K562 (cell line): Measurements from ENCODE around the gene PFN3. TPM values are rescaled to one million over a fixed set of nuclear protein-coding genes. Genes with fewer than 3 reads are reported as not detected.

Source experiments
- CBX1 ChIP-seq: sonication (generic); IDR thresholded peaks from 2 replicates; pipeline ENCODE4 v1.6.1; 2016; ENCODE audit warnings: antibody characterized with exemption, low read depth, mild to moderate bottlenecking
- CREB3 ChIP-seq: fragments of 450-650 bp; conservative IDR thresholded peaks from 2 replicates; pipeline ENCODE4 v1.6.1; 2016; ENCODE audit warnings: missing genetic modification characterization, low read depth, mild to moderate bottlenecking, missing compliant biosample characterization, moderate library complexity
- FIP1L1 ChIP-seq: fragments of 200-400 bp; formaldehyde crosslinking; IDR thresholded peaks from 2 replicates; pipeline ENCODE4 v1.6.1; 2018; ENCODE audit warnings: mild to moderate bottlenecking, low read depth, low read length; ENCODE audit not compliant: poor library complexity, severe bottlenecking
- GTF2E2 ChIP-seq: fragments of 200-800 bp; sonication (Bioruptor generic); IDR thresholded peaks from 2 replicates; pipeline ENCODE4 v1.6.1; 2016; ENCODE audit warnings: missing genetic modification characterization, missing compliant biosample characterization
- JUNB ChIP-seq: fragments of 450-650 bp; formaldehyde crosslinking; conservative IDR thresholded peaks from 2 replicates; pipeline ENCODE4 v1.4.0; 2020; ENCODE audit warnings: mild to moderate bottlenecking
- MCM3 ChIP-seq: fragments of 450-650 bp; IDR thresholded peaks from 2 replicates; pipeline ENCODE4 v1.6.1; 2016
- NCOA1 ChIP-seq: fragments of 450-650 bp; IDR thresholded peaks from 2 replicates; pipeline ENCODE4 v1.6.1; 2016; ENCODE audit warnings: low read depth
- NCOR1 ChIP-seq: fragments of 450-650 bp; IDR thresholded peaks from 2 replicates; pipeline ENCODE4 v1.6.1; 2016; ENCODE audit warnings: mild to moderate bottlenecking, moderate library complexity
- NR2C1 ChIP-seq, 2 experiments: fragments of 450-650 bp; IDR thresholded peaks; 2 replicates each; pipeline ENCODE4 v1.6.1; 2017; ENCODE audit warnings: mild to moderate bottlenecking in 2 of 2, antibody characterized with exemption in 1 of 2, inconsistent platforms in 1 of 2, missing compliant biosample characterization in 1 of 2, missing genetic modification characterization in 1 of 2
- PHF8 ChIP-seq: fragments of 200-600 bp; sonication (generic); IDR thresholded peaks from 2 replicates; pipeline ENCODE4 v1.6.1; 2012; ENCODE audit warnings: mixed run types, mild to moderate bottlenecking, inconsistent platforms, low read length, moderate library complexity, borderline replicate concordance
- POLR3G ChIP-seq: IDR thresholded peaks from 2 replicates; pipeline ENCODE4 v1.6.1; 2011; ENCODE audit not compliant: insufficient read length, insufficient replicate concordance; ENCODE audit errors: extremely low read depth
- PRPF4 ChIP-seq: fragments of 200-400 bp; formaldehyde crosslinking; IDR thresholded peaks from one replicate; pipeline ENCODE4 v1.6.1; 2017; ENCODE audit warnings: low read length, low read depth, mild to moderate bottlenecking; ENCODE audit not compliant: insufficient read depth, poor library complexity, severe bottlenecking
- ZBTB7A ChIP-seq: IDR thresholded peaks from 2 replicates; pipeline ENCODE4 v1.6.1; 2011; ENCODE audit warnings: low read depth, mild to moderate bottlenecking, low read length, moderate library complexity, borderline replicate concordance; ENCODE audit not compliant: control insufficient read depth
- ZNF197 ChIP-seq: fragments of 200-800 bp; sonication (Bioruptor generic); IDR thresholded peaks from 2 replicates; pipeline ENCODE4 v1.6.1; 2016; ENCODE audit warnings: low read depth, missing genetic modification characterization, missing compliant biosample characterization
- ZNF24 ChIP-seq: fragments of 450-650 bp; IDR thresholded peaks from 2 replicates; pipeline ENCODE4 v1.6.1; 2016
- ZNF444 ChIP-seq: fragments of 250-450 bp; sonication (Bioruptor Pico); IDR thresholded peaks from 2 replicates; pipeline ENCODE4 v1.4.0; 2020; ENCODE audit warnings: mild to moderate bottlenecking, moderate library complexity
- ZNF695 ChIP-seq: fragments of 450-650 bp; formaldehyde crosslinking; IDR thresholded peaks from 2 replicates; pipeline ENCODE4 v1.4.0; 2020; ENCODE audit warnings: mild to moderate bottlenecking, moderate library complexity
- polyA plus RNA-seq, 8 experiments: library from polyadenylated mRNA; depleted of rRNA in 4 of 8; stranded (reverse) in 5 of 8; unstranded in 3 of 8; fragments of >200 nt; fragmentation: Nextera tagmentation in 2 of 8; fragmentation: Illumina TruSeq in 1 of 8; extraction: Ambion mirVana in 2 of 8; extraction: Trizol in 1 of 8; gene quantifications; 2 replicates each; pipeline versions ENCODE4 v1.2.1 to v1.2.3, GENCODE V29; 2011 to 2014; ENCODE audit warnings: inconsistent platforms in 1 of 8, missing spikeins in 1 of 8
- total RNA-seq, 7 experiments: library from RNA; depleted of rRNA in 6 of 7; stranded (reverse); fragments of >200 nt in 6 of 7; fragmentation: Illumina TruSeq in 2 of 7; extraction: Trizol in 2 of 7; gene quantifications; 2 replicates each; pipeline versions ENCODE4 v1.2.1 to v1.2.3, GENCODE V29; 2011 to 2021; ENCODE audit warnings: low replicate concordance in 1 of 7
- TF ChIP-seq, protein P1 (sequence below): fragments of 250-450 bp; sonication (Bioruptor Pico); IDR thresholded peaks from 2 replicates; pipeline ENCODE4 v1.8.0; 2022; ENCODE audit warnings: inconsistent platforms, mild to moderate bottlenecking, moderate library complexity, borderline replicate concordance
- TF ChIP-seq, protein P2 (sequence below), 3 experiments: IDR thresholded peaks in 2 of 3; conservative IDR thresholded peaks in 1 of 3; 2 replicates each; pipeline ENCODE4 v1.5.1; 2011 to 2012; ENCODE audit warnings: low read length in 3 of 3, mild to moderate bottlenecking in 3 of 3, control low read depth in 2 of 3, improper control_type of control experiment in 1 of 3, inconsistent platforms in 1 of 3, low read depth in 1 of 3, mixed read lengths in 1 of 3, moderate library complexity in 1 of 3; ENCODE audit not compliant: insufficient read depth in 2 of 3

PFN3 gene
- total and polyA plus RNA-seq, 9 of the 15 experiments (the other 6 are each of a cell fraction or from before 2014, with no cell fraction given) = not detected

- 0 out of 2 replicates have a peak, but pooled peaks have one; percentile 15 for TF ChIP-seq ZBTB7A
- no peak for TF ChIP-seq NCOR1
- no peak for TF ChIP-seq ZNF24
- no peak for TF ChIP-seq POLR3G
- TF ChIP-seq, protein P1, sequence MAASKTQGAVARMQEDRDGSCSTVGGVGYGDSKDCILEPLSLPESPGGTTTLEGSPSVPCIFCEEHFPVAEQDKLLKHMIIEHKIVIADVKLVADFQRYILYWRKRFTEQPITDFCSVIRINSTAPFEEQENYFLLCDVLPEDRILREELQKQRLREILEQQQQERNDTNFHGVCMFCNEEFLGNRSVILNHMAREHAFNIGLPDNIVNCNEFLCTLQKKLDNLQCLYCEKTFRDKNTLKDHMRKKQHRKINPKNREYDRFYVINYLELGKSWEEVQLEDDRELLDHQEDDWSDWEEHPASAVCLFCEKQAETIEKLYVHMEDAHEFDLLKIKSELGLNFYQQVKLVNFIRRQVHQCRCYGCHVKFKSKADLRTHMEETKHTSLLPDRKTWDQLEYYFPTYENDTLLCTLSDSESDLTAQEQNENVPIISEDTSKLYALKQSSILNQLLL = no peak
- no peak for TF ChIP-seq PRPF4
- TF ChIP-seq CREB3 (tag) = peak; percentile 40; the same call in 1 of the 2 replicates
- no peak for TF ChIP-seq NR2C1 (IDR thresholded peaks at IDR 0.05)
- 0 out of 2 replicates have a peak, but pooled peaks have one; percentile 8 for TF ChIP-seq NR2C1 (tag; IDR thresholded peaks at IDR 0.05)
- no peak for TF ChIP-seq FIP1L1
- TF ChIP-seq, protein P2, sequence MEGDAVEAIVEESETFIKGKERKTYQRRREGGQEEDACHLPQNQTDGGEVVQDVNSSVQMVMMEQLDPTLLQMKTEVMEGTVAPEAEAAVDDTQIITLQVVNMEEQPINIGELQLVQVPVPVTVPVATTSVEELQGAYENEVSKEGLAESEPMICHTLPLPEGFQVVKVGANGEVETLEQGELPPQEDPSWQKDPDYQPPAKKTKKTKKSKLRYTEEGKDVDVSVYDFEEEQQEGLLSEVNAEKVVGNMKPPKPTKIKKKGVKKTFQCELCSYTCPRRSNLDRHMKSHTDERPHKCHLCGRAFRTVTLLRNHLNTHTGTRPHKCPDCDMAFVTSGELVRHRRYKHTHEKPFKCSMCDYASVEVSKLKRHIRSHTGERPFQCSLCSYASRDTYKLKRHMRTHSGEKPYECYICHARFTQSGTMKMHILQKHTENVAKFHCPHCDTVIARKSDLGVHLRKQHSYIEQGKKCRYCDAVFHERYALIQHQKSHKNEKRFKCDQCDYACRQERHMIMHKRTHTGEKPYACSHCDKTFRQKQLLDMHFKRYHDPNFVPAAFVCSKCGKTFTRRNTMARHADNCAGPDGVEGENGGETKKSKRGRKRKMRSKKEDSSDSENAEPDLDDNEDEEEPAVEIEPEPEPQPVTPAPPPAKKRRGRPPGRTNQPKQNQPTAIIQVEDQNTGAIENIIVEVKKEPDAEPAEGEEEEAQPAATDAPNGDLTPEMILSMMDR (IDR thresholded peaks at IDR 0.05 in 2 of 3, conservative IDR thresholded peaks at IDR 0.05 in 1 of 3; ENCODE audit: insufficient read depth in 2 of 3, low read depth in 1 of 3, low read length in 3 of 3) = 0 out of 6 replicates have a peak, but pooled peaks of 1 of the 3 experiments have one; percentile 14
- no peak for TF ChIP-seq ZNF695 (CRISPR knock-in tag)
- no peak for TF ChIP-seq MCM3
- no peak for TF ChIP-seq PHF8
- no peak for TF ChIP-seq ZNF444 (CRISPR knock-in tag)
- TF ChIP-seq CBX1 = no peak
- 0 out of 2 replicates have a peak, but pooled peaks have one; percentile 3 for TF ChIP-seq ZNF197 (CRISPR knock-in tag)
- TF ChIP-seq NCOA1 = no peak
- TF ChIP-seq GTF2E2 (tag) = peak; percentile 5; the same call in 1 of the 2 replicates
- no peak for TF ChIP-seq JUNB
These were observed 22.3 kb downstream of the PFN3 start (continued) for GRCh38 chr5:177377851-177378776.
